Subcutaneous adipose tissue (tissue), 4 donors: ENCODE results near the gene AQP2. TPM values are rescaled to one million over a fixed set of nuclear protein-coding genes. Genes with fewer than 3 reads are reported as not detected.

Source experiments
- CTCF ChIP-seq: fragments of 450-650 bp; IDR thresholded peaks from one replicate; pipeline ENCODE4 v1.5.1; 2016; ENCODE audit warnings: low read depth, mild to moderate bottlenecking, control low read depth, antibody characterized with exemption, moderate library complexity
- total RNA-seq, 4 donors: library from RNA; depleted of rRNA; stranded (reverse); fragments of >200 nt; gene quantifications; one replicate each; pipeline ENCODE4 v1.1.0, GENCODE V29; 2016

Gene AQP2
- total RNA-seq, 4 donors from 2014 or later, result not detected

GRCh38 chr12:49921936-49922335 lies 28.6 kb upstream of the AQP2 start:
- no peak for TF ChIP-seq CTCF

GRCh38 chr12:49922349-49923034 lies 28.0 kb upstream of the AQP2 start:
- no peak for TF ChIP-seq CTCF

GRCh38 chr12:49923035-49923644 lies 27.4 kb upstream of the AQP2 start:
- TF ChIP-seq CTCF, result no peak

GRCh38 chr12:49923880-49924556 lies 26.5 kb upstream of the AQP2 start:
- no peak for TF ChIP-seq CTCF

GRCh38 chr12:49924628-49925246 lies 25.8 kb upstream of the AQP2 start:
- TF ChIP-seq CTCF, result no peak

GRCh38 chr12:49925433-49926204 lies 24.9 kb upstream of the AQP2 start:
- TF ChIP-seq CTCF, result no peak

GRCh38 chr12:49928471-49928870 lies 22.1 kb upstream of the AQP2 start:
- no peak for TF ChIP-seq CTCF
